GM19463 (cell line): ENCODE data around the gene NTN3.

Experiments
- ATAC-seq: cut with Tn5 transposase; IDR thresholded peaks from one replicate; pipeline ENCODE4 v1.9.1; 2021; ENCODE audit warnings: mild to moderate bottlenecking, moderate library complexity; ENCODE audit not compliant: unreplicated experiment

The NTN3 gene

DNA sequence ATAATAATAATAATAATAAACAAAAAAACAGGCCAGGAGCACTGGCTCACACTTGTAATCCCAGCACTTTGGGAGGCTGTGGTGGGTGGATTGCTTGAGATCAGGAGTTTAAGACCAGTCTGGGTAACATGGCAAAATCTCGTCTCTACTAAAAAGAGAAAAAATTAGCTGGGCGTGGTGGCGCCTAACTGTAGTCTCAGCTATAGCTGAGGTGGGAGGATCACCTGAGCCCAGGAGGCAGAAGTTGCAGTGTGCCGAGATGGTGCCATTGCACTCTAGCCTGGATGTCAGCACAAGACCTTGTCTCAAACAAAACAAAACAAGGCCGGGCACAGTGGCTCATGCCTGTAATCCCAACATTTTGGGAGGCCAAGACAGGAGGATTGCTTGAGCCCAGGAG is 23.9 kb downstream of the NTN3 start:
- no peak for ATAC-seq

DNA sequence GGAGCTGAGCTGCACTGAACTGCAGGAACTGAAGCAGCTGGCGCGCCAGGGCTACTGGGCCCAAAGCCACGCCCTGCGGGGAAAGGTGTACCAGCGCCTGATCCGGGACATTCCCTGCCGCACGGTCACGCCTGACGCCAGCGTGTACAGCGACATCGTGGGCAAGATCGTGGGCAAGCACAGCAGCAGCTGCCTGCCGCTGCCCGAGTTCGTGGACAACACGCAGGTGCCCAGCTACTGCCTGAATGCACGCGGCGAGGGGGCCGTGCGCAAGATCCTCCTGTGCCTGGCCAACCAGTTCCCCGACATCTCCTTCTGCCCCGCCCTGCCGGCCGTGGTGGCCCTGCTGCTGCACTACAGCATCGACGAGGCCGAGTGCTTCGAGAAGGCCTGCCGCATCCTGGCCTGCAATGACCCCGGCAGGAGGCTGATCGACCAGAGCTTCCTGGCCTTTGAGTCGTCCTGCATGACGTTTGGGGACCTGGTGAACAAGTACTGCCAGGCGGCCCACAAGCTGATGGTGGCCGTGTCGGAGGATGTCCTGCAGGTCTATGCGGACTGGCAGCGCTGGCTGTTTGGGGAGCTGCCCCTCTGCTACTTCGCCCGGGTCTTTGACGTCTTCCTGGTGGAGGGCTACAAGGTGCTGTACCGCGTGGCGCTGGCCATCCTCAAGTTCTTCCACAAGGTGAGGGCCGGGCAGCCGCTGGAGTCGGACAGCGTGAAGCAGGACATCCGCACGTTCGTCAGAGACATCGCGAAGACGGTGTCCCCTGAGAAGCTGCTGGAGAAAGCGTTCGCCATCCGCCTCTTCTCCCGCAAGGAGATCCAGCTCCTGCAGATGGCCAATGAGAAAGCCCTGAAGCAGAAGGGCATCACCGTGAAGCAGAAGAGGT is 25.4 kb downstream of the NTN3 start:
- no peak for ATAC-seq

DNA sequence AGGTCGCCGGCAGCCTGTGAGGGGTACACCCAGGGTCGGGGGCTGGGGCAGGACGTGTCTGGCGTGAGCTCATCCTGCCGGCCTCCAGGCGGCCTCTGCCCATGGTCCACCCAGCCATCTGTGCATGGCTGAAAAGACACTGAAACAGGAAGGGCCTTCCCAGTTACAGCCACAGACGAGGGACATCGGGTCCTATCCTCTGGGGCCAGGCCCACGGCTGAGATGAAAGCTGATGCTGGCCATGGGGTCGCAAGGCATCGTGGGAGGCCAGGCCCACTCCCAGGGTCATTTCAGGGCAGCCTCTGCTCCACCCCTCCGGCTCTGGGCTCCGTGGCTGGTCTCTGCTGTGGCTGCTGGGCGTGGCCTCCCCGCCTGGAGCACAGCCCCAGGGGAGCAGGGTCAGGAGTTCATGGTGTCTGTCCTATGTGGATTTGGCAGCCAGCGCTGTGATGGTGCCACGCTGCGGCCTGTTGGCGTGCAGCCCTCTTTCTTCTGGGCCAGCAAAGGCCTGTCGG is 26.1 kb downstream of the NTN3 start:
- no peak for ATAC-seq

DNA sequence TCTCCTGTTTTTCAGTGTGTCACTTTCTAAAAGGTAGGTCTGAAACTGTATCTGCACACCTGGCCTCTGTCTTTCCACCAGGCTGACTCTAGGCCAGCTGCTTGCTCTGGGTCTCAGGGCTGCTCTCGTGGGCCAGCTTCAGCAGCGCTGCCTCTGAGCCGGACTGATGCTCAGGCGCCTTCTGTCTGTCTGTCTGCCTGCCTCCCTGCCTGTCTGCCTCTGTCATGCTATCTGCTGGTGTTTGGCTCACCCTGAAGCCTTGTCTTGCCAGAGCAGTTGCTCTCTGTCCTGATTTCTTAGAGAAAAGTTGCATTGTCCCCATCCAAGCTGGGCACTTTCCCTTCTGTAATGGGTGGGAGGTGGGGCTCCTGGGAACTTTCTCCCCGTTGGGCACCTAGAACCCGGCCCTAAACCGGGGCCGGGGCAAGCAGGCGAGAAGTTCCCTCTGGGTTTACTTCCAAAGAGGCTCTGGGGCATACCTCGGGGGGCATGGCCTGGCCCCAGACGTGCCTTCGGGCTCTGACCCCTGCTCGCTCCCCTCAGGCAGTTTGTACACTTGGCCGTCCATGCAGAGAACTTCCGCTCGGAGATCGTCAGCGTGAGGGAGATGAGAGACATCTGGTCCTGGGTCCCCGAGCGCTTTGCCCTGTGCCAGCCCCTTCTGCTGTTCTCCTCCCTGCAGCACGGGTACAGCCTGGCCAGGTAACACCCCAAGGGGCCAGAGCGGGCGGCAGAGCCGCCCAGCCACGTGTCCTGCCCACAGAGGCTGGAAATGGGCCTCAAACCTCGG is 26.8 kb downstream of the NTN3 start:
- no peak for ATAC-seq

DNA sequence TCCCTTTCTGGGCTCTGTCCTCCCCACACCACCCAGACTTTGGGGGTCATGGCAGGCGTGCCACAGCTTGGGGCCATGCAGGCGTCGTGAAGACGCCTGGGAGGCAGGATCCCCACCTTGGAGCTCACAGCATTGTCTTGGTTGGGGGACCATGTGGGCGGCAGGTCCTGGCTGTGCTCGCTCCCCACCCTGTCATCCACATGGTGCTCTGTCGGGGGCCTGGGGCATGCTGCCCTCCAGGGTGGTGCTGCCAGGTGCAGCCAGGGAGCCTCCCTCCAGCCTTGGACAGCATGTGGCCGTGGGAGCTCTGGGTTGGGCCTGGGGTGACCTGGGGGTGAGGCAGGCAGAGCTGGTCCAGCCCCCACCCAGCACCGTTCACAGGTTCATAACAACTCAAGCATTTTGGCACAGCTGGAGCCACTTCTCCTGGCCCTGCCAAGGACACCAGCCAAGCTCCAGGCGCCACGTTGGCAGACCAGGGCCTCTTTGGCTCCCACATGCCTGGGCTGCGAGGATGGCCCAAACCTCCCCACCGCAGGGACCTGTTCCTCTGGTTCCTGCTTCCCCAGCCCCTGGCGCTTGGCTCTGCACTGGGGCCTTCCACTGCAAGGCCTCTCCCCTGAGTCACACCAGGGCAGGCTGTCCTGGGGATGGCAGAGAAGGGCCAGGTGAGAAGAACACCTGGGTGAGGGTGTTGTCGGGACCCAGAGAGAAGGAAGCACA is 27.6 kb downstream of the NTN3 start:
- no peak for ATAC-seq

DNA sequence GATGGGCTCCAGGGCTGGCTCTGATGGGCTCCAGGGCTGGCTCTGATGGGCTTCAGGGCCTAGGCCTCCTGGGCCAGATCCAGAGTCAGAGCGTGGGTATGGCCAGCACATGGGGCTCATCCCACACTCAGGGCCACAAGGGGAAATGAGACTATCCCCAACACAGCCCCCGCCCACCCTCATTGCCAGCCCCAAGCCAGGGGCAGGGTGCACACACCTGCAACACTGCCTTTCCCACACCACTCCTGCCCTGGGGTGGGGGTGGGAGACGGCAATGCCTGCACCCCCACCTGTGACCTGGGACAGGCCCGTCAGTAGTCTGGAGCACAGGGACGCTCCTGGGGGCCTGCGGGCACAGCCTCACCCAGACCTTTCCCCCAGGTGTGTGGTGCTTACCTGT is 28.4 kb downstream of the NTN3 start:
- ATAC-seq, result no peak

DNA sequence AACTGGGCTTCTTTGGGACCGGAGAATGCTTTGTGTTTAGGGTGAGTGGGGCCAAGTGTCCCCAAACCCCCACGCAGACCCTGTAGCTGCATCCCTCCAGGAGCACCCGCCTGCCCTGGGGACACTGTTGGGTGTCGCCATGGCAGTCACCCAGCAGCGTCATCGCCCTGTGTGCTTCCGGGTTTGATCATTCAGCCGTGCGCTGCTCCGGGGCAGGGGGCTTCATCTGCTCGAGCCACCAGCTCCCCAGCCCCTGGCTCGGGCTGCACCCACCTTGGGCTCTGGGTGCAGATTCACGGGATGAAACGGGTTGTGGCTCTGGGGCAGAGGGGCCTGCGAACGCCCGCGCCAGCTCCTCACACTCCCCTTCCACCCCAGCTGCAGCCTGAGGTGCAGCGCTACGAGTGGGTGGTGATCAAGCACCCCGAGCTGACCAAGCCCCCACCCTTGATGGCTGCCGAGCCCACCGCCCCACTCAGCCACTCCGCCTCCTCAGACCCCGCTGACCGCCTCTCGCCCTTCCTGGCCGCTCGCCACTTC is 28.9 kb downstream of the NTN3 start:
- no peak for ATAC-seq

DNA sequence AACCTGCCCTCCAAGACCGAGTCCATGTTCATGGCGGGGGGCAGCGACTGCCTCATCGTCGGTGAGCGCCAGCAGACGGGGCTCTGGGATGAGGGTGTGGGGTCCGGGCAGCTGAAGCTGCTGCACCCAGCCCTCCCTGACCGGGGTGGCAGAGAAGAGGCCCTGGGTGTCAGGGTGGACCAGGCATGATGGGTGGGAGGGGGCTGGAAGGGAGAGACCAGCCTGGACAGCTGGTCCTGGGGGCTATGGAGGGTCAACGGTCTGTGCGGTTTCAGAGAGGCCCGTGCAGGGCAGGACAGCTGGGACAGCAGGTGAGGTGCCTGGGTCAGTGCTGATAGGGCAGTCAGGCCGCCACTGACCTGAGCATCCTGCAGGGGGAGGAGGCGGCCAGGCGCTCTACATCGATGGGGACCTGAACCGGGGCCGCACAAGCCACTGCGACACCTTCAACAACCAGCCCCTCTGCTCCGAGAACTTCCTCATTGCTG is 29.4 kb downstream of the NTN3 start:
- no peak for ATAC-seq

DNA sequence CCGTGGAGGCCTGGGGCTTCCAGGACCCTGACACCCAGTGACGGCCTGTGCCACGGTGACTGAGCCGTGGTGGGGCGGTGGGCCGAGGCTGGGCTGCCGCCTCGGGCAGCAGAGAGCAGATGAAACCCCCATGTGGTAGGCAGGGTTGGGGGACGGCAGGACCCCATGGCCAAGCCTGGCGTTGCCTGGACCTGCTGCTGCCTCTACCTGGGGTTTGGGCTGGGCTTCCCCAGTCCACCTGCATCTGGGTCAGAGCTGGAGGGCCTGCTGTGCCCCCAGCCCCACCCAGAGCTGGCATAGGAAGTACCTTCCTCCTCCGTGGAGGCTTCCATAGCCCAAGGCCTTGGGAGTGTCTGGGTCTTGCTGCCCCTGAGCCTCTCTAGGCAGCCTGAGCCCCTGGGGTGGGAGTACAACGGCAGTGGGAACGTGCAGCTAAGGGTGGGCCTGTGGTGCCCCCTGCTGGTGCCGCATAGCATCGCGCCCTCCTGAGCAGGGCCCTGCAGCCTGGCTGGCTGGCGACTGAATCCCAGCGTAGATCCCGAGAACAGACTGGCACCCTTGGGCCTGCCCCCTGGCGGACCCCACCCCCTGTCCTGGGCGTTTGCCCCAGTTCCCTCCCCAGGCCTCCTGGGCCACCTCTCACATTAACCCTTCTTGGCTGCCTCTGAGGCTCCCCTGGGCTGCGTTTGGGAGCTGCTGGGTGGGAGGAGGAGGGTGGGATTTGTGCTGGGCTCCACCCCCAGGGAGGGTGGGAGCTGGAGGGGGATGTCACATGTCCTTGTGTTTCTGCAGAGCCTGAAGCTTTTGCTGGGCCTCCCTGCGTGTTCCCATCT is 30.0 kb downstream of the NTN3 start:
- peak; percentile 57 for ATAC-seq

DNA sequence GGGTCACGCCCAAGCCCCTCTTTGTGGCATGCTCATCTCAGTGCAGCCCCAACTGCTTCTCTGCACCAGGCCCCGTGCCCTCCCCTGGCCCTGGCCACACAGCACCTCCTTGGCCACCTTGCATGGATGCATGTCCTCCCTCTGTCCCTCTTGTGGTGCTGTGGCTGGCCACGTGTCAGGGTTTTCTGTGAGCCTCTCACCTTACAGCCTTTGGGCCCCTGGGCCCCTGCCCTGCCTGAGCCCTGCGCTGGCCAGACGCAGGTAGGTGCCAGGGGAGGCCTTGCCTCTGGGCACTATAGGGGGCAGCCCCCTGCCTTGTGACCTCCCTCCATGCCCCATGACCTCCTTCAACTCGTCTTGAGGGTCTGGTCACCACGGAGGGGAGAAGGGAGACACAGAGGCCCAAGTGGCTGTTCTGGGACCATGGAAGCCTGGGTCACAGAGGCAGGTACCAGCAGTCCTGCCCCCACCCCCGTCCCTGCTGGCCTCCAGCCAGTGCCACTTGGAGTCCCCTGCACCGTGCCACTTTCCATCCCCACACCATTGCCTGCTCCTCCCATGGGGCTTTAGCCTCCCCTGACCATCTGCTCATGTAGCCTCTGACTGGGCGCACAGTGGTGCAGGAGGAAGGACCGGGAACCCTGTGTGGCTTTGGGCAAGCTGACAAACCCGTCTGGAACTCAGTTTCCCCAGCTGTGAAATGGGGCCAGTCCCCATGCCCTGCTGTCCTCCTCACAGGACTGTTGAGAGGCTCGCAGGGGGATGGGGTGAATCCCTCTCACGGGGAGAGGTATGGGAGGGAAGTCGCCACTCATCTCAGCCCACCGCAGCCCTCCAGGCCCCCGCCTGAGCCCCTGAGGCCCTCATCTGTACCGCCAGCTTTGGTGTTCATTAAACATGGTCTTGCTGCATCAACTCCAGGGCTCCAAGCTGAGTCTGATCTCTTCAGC is 31.1 kb downstream of the NTN3 start:
- no peak for ATAC-seq

DNA sequence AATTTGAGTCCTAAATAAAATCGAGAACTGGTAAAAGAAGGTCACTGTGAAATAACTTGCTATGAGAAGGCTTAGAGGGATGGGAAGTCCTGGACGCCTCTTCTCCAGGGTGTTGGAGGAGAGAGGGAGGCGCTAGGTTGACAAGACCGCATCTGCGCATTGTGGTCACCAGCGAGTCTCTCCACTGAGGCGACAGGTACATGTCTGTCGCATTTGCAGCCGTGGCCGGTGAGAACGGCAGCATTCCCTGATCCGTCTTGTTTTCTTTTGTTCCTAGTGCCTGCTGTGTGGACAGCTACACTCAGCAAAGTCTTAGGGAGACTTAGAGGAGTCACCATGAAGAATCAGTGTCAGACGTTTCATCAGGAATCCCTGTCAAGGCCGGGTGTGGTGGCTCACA is 34.6 kb downstream of the NTN3 start:
- ATAC-seq, result no peak

DNA sequence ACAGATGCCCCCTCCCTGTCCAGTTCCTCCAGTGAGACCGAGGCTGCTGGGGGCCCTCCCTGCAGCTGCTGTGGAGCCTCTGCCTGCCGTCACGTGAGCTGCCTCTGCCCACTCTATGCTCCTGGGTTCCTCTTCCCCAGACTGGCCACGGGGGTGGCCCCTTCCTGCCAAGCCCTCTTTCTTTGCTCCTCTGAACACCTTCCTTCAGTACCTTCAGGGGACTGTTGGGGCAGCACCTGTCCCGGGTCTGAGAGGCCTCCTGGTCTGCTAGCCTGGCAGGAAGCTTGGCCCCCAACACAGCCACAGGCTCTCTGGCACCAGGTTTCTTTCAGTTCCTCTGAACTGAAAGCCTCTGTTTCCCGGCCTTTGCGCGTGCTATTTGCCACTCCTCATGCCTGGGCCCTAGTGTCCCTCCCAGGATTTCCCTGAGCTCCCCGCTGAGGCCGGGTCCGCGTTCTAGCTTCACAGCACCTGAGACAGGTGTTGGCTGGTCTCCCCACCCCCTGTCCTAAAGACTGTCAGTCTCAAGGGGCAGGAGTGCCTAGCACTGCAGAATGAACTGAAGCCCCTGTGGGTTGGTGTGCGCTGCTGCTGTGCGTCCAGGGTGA is 36.1 kb downstream of the NTN3 start:
- peak; percentile 52 for ATAC-seq

DNA sequence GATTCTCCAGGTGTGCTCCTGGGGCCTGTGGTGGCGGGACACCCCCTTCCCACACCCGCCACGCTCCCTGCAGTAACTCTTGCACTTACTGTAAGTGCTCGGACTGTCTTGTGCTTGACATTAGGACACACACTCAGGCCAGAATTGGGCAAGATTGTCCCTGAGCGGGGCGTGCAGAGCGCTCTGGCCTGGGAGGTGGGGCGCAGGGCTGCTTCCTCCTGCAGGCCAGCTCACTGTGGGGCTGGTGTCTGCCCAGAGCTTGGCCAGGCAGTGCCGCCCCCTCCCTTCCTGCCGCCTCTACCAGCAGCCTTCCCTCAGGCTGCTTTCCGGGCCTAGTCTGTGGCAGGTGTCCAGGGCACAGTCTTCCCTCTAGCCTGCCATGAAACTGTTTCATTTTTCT is 36.6 kb downstream of the NTN3 start:
- ATAC-seq, result peak; percentile 12

DNA sequence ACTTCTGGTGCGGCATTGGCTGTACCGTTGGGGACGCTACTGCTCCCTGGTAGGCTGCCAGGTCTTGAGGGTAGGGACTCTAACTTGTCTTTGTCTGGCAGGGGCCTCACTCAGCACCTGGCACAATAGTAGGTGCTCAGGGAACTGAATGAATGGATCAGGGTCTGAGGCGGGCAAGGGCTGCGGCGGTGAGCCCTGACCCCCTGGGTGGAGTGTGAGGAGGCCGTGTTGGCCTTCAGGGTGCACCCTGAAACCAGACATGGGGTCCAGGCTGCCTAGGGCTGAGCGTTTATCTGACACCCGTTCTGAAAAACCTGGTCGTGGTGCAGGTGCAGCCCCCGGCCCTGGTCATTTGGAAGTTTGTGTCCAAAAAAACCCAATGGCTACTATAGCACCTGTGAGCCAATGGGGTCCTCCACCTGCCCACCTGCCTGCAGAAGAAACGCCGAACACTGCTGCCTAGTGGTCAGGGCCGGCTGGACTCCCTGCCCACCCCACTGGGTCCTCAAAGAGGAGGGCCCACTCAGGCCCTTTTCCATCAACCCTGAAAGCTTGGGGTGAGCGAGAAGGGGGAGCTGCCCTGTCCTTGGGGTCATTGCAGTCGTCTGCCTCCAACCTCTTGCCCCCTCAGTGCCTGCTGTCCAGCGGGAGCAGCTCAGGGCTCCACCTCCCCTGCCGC is 37.8 kb downstream of the NTN3 start:
- no peak for ATAC-seq

DNA sequence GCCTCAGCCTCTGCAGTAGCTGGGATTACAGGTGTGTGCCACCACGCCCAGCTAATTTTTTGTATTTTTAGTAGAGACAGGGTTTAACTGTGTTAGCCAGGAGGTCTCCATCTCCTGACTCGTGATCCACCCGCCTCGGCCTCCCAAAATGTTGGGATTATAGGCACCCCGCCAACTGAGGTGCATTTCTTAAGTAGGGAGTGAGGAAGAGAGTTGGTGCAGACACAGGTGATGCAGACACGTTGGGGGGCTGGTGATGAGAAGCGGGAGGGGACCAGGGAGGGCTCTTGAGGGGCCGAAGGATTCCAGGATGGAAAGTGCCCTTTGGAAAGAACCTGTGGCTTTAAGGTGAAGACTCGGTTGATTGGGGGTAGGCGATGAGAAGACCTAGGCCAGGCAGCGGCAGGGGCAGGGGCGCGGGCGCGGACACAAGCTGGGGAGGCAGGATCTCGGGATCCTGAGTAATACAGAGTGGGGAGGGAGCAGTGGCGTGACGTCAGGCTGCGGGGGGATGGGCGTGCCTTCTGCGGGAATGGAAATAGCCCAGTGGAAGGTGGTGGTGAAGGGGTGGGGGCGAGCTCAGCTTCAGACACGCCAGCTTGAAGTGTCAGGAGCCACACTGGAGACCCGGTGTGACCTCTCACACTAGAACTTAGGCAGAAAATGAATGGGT is 40.2 kb downstream of the NTN3 start:
- no peak for ATAC-seq

DNA sequence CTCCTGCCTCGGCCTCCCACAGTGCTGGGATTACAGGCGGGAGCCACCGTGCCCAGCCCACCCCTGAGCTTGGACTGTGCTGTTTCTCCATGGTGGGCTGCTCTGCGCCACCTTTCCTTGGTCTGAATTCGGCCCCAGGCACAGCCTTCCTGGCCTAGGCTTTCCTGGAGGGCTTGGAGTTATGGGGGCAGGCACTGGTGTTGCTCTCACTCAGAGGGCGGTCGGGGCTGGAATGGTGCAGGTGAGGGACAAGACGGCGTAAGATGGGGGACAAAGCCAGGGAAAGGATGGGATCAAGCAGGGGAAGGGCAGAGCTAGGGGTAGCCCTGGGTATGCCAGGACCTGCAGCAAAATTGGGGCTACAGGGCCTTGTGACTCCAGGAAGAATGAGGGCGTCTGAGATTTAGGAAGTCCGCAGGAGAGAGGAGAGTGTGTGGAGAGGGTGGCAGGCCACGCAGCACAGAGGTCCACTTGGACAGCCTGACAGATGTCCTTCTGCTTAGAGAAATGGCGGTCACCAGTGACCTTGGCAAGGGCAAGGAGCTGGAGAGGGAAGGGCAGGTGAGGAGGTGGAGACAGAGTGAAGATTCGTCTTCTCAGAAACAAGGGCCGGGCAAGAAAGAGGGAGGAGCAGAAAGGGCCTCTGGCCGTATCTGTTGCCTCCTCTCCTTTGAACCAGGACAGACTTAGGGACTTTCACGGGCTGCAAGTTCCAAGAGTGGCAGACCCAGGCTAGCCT is 41.1 kb downstream of the NTN3 start:
- ATAC-seq, result no peak
